PC-3 (cell line): ENCODE measurements around the gene TTC1. TPM values are rescaled to one million over a fixed set of nuclear protein-coding genes. Genes with fewer than 3 reads are reported as not detected.

Source experiments
- ATAC-seq: fragments of 200-7000 bp; cut with Tn5 transposase; 2 replicates; pipeline ENCODE4 v1.9.1; 2020; ENCODE audit warnings: mild to moderate bottlenecking, moderate library complexity
- BruUV-seq: library from RNA; stranded (reverse); fragments of 400-500 nt; replicated peaks from 2 replicates; lab custom pipeline; 2021; lab: Mats Ljungman, UMichigan
- CTCF ChIA-PET: fragments of 300-600 bp; sonication (Branson Sonifier 250); formaldehyde crosslinking; loops from one replicate; lab custom pipeline; 2022; ENCODE audit warnings: antibody characterized with exemption; lab: Charles Lee
- POLR2A ChIA-PET: fragments of 300-600 bp; sonication (Branson Sonifier 250); formaldehyde crosslinking; loops from one replicate; lab custom pipeline; 2022; ENCODE audit warnings: antibody characterized with exemption; ENCODE audit not compliant: unreplicated experiment; lab: Charles Lee
- DNase-seq: peaks from one replicate; pipeline ENCODE4 v3.0.0-alpha.2; 2015
- H2AFZ ChIP-seq: fragments of 300-600 bp; sonication (generic); 2 replicates; pipeline ENCODE4 v1.6.0; 2016; ENCODE audit warnings: antibody characterized with exemption, low read length
- H3F3A ChIP-seq: fragments of 300-600 bp; sonication (generic); one replicate; pipeline ENCODE4 v1.6.0; 2017; ENCODE audit warnings: antibody characterized with exemption, low read length, control low read depth, mild to moderate bottlenecking; ENCODE audit not compliant: unreplicated experiment
- H3K27ac ChIP-seq: fragments of 300-600 bp; sonication (generic); 2 replicates; pipeline ENCODE4 v1.5.1; 2016; ENCODE audit warnings: mild to moderate bottlenecking, low read length
- H3K27me3 ChIP-seq: fragments of 300-600 bp; sonication (generic); 2 replicates; pipeline ENCODE4 v1.6.1; 2016; ENCODE audit warnings: low read length, mixed read lengths
- H3K36me3 ChIP-seq: fragments of 300-600 bp; sonication (generic); 2 replicates; pipeline ENCODE4 v1.6.1; 2016; ENCODE audit warnings: low read depth, mixed run types, low read length, mixed read lengths
- H3K4me1 ChIP-seq: fragments of 300-600 bp; sonication (generic); 2 replicates; pipeline ENCODE4 v1.5.1; 2016; ENCODE audit warnings: low read length; ENCODE audit not compliant: insufficient read depth
- H3K4me2 ChIP-seq: fragments of 300-600 bp; sonication (generic); 2 replicates; pipeline ENCODE4 v1.6.0; 2016; ENCODE audit warnings: low read length
- H3K4me3 ChIP-seq: fragments of 300-600 bp; sonication (generic); 2 replicates; pipeline ENCODE4 v1.5.1; 2016; ENCODE audit warnings: mild to moderate bottlenecking, low read length, mixed read lengths
- H3K79me2 ChIP-seq: fragments of 300-600 bp; sonication (generic); 2 replicates; pipeline ENCODE4 v1.6.1; 2017; ENCODE audit warnings: low read length, mixed read lengths
- H3K9ac ChIP-seq: fragments of 300-600 bp; sonication (generic); 2 replicates; pipeline ENCODE4 v1.6.0; 2016; ENCODE audit warnings: mild to moderate bottlenecking, low read length
- H3K9me2 ChIP-seq: fragments of 300-600 bp; sonication (generic); replicated peaks from 2 replicates; pipeline ENCODE4 v1.6.1; 2016; ENCODE audit warnings: mixed run types, low read length, mixed read lengths
- H3K9me3 ChIP-seq: fragments of 300-600 bp; sonication (generic); 2 replicates; pipeline ENCODE4 v1.6.1; 2016; ENCODE audit warnings: low read length, mixed read lengths
- H4K20me1 ChIP-seq: fragments of 300-600 bp; sonication (generic); 2 replicates; pipeline ENCODE4 v1.6.1; 2016; ENCODE audit warnings: low read length, mixed read lengths
- EZH2 ChIP-seq: fragments of 300-600 bp; sonication (generic); IDR thresholded peaks from one replicate; pipeline ENCODE4 v1.6.1; 2017; ENCODE audit warnings: antibody characterized with exemption, mild to moderate bottlenecking, low read length; ENCODE audit not compliant: unreplicated experiment
- EZH2phosphoT487 ChIP-seq: fragments of 300-600 bp; sonication (generic); IDR thresholded peaks from 2 replicates; pipeline ENCODE4 v1.6.1; 2018; ENCODE audit warnings: mild to moderate bottlenecking, antibody characterized with exemption, low read length, borderline replicate concordance
- intact Hi-C: fragments of 100-400 bp; cut with micrococcal nuclease; formaldehyde crosslinking; loops from 2 replicates; pipeline ENCODE4 v1.9.0; 2023
- total RNA-seq: library from RNA; depleted of rRNA; stranded (reverse); fragments of >200 nt; gene quantifications from 2 replicates; pipeline ENCODE4 v1.2.3, GENCODE V29; 2014
- TF ChIP-seq, protein P1 (sequence below): fragments of 300-600 bp; sonication (generic); conservative IDR thresholded peaks from 2 replicates; pipeline ENCODE4 v1.5.1; 2017; ENCODE audit warnings: antibody characterized with exemption, low read depth, mild to moderate bottlenecking, low read length

TTC1 gene
- total RNA-seq, 1 experiment from 2014 or later = 61.4 TPM

DNA sequence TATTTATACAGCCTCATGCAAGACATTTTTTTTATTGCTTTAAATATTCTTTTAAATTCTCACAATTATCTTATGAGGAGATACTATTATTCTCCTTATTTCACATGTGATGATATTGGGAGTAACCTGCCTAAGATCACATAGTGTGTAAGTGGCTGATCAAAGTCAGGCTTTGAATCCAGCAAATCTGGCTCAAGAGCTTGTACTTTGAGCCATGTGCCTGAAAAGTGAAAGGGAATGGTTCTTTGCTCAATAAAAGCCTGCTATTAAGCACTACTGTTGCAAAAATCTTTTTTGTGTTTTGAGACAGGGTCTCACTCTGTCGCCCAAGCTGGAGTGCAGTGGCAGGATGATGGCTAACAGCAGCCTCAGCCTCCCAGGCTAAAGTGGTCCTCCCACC, 75.2 kb downstream of the TTC1 start:
- TF ChIP-seq, protein P1, sequence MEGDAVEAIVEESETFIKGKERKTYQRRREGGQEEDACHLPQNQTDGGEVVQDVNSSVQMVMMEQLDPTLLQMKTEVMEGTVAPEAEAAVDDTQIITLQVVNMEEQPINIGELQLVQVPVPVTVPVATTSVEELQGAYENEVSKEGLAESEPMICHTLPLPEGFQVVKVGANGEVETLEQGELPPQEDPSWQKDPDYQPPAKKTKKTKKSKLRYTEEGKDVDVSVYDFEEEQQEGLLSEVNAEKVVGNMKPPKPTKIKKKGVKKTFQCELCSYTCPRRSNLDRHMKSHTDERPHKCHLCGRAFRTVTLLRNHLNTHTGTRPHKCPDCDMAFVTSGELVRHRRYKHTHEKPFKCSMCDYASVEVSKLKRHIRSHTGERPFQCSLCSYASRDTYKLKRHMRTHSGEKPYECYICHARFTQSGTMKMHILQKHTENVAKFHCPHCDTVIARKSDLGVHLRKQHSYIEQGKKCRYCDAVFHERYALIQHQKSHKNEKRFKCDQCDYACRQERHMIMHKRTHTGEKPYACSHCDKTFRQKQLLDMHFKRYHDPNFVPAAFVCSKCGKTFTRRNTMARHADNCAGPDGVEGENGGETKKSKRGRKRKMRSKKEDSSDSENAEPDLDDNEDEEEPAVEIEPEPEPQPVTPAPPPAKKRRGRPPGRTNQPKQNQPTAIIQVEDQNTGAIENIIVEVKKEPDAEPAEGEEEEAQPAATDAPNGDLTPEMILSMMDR = no peak
- no peak for TF ChIP-seq EZH2
- TF ChIP-seq EZH2phosphoT487 = no peak
- peaks cover 25% of the 10 kb centered on the region for H3K4me1 ChIP-seq

DNA sequence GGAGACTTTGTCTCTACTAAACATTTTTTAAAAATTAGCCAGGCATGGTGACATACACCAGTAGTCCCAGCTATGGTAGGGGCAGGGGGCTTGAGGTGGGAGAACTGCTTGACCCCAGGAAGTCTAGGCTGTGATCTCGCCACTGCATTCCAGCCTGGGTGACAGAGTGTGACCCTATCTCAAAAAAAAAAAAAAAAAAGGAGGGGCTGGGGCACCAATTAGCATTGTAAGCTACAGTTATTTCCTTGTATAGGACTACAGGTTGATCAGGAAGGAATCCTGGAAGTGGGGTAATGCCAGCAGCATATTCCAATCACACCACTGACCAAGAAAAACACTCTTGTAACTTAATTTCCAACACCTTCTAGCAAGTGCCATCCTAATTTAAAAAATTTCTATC, 78.3 kb downstream of the TTC1 start:
- no TSS peak for BruUV-seq
- DNase-seq = no peak
- Histone ChIP-seq H4K20me1 (no peaks in the 10 kb centered on the region), H3K27me3 (no peaks in the 10 kb centered on the region), H3K4me3 (no peak overlapping the region), H3K27ac (no peak overlapping the region), H3K36me3 (0 out of 2 replicates have a peak, but pooled peaks cover 2% of the 10 kb centered on the region), H3K9ac (no peak overlapping the region), H2AFZ (no peak overlapping the region), H3K9me2 (no peaks in the 10 kb centered on the region), H3K9me3 (no peaks in the 10 kb centered on the region), H3F3A (no peaks in the 10 kb centered on the region), H3K4me2 (no peak overlapping the region), H3K4me1 (peaks cover 21% of the 10 kb centered on the region), H3K79me2 (no peaks in the 10 kb centered on the region)
- no peak for TF ChIP-seq EZH2phosphoT487
- TF ChIP-seq, protein P1 = no peak
- no peak for ATAC-seq
- intact Hi-C loops = no loop called here
- ChIA-PET POLR2A (no interaction called here), CTCF (no interaction called here)

More for the DNA sequence above, 75.2 kb downstream of the TTC1 start:
- CTCF ChIA-PET = interaction anchor here (0.5 kb wide), 1 partner anchor 308 kb away, joined by 5 read pairs; no protein-coding TSS in a partner anchor
- Histone ChIP-seq H3K27ac (0 out of 2 replicates have a peak overlapping the region, but pooled peaks have one; percentile 6), H3F3A (no peaks in the 10 kb centered on the region), H3K4me2 (peak overlapping the region; percentile 61; the same call in 1 of the 2 replicates), H3K4me3 (no peak overlapping the region), H3K9ac (no peak overlapping the region), H4K20me1 (no peaks in the 10 kb centered on the region), H2AFZ (no peak overlapping the region), H3K9me2 (no peaks in the 10 kb centered on the region), H3K27me3 (no peaks in the 10 kb centered on the region), H3K79me2 (no peaks in the 10 kb centered on the region), H3K9me3 (no peaks in the 10 kb centered on the region), H3K36me3 (no peaks in the 10 kb centered on the region)
- ATAC-seq (no peak), DNase-seq (no peak)
- POLR2A ChIA-PET = no interaction called here
- BruUV-seq = no TSS peak
- intact Hi-C loops = loop anchor here (5.0 kb wide), 1 partner anchor 62 kb away; no protein-coding TSS in a partner anchor

DNA sequence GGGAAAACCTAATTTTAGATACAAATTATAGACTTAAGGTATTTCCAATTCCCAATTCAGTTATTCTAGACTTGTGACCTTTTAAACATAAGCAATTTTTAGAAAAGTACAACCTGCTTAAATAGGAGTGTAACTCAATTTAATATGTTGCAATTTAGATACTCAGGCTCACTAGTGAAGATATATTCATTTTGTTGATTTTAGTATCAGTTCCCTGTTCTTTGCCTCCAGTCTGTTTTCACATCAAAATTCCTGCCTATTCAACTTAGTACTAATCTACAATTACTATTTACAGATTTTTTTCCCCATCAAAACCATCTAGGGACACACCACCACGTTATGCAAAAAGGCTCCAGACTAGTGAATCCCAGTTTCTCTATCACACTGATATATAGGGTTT, 79.9 kb downstream of the TTC1 start:
- DNase-seq (no peak), ATAC-seq (no peak)
- POLR2A ChIA-PET = no interaction called here
- Histone ChIP-seq H3F3A (no peaks in the 10 kb centered on the region), H3K9me2 (no peaks in the 10 kb centered on the region), H3K9ac (no peak overlapping the region), H3K27ac (no peak overlapping the region), H3K4me1 (peaks cover 7% of the 10 kb centered on the region), H3K36me3 (peaks cover 17% of the 10 kb centered on the region), H3K9me3 (no peaks in the 10 kb centered on the region), H3K79me2 (no peaks in the 10 kb centered on the region), H3K4me3 (no peak overlapping the region), H2AFZ (no peak overlapping the region), H4K20me1 (no peaks in the 10 kb centered on the region), H3K27me3 (no peaks in the 10 kb centered on the region), H3K4me2 (no peak overlapping the region)
- intact Hi-C loops = no loop called here
- no TSS peak for BruUV-seq
- TF ChIP-seq, protein P1 = no peak
- TF ChIP-seq EZH2phosphoT487 (no peak), EZH2 (no peak)
- CTCF ChIA-PET = no interaction called here
